Natural killer cell treated with Interleukin-12 subunit alpha and Interleukin-12 subunit beta and Interleukin-15 and Interleukin-18, amount 100 ng/mL, for 72 hours (primary cell): ENCODE data around the gene TPD52L1. TPM values are rescaled to one million over a fixed set of nuclear protein-coding genes. Genes with fewer than 3 reads are reported as not detected.

Experiments used
- ATAC-seq, 2 donors: fragments of 150-1000 bp; cut with Tn5 transposase in 1 of 2; sonication (Bioruptor Pico), chemical (Tn5 transposase) in 1 of 2; 2 replicates each; pipeline ENCODE4 v1.10.0; 2021
- DNase-seq: peaks from one replicate; pipeline ENCODE4 v3.0.0; 2022; ENCODE audit warnings: low spot score
- H3K27ac Mint-ChIP-seq, 2 donors: 1 replicate in 1 of 2; 2 replicates in 1 of 2; pipeline ENCODE4 v1.8.0; 2022; ENCODE audit warnings: mixed read lengths in 2 of 2, mild to moderate bottlenecking in 1 of 2, moderate library complexity in 1 of 2
- H3K27me3 Mint-ChIP-seq, 2 donors: 1 replicate in 1 of 2; 2 replicates in 1 of 2; pipeline ENCODE4 v1.8.0; 2022; ENCODE audit warnings: mixed read lengths in 2 of 2
- H3K36me3 Mint-ChIP-seq: one replicate; pipeline ENCODE4 v1.8.0; 2022; ENCODE audit warnings: mixed read lengths
- H3K4me1 Mint-ChIP-seq, 2 donors: 1 replicate in 1 of 2; 2 replicates in 1 of 2; pipeline ENCODE4 v1.8.0; 2022; ENCODE audit warnings: low read depth in 2 of 2, mixed read lengths in 2 of 2, mild to moderate bottlenecking in 1 of 2
- H3K4me3 Mint-ChIP-seq: one replicate; pipeline ENCODE4 v1.8.0; 2022; ENCODE audit warnings: mixed read lengths
- H3K9me3 Mint-ChIP-seq: 2 replicates; pipeline ENCODE4 v1.8.0; 2022; ENCODE audit warnings: mixed read lengths
- total RNA-seq, 2 donors: library from RNA; stranded (reverse); gene quantifications; one replicate each; pipeline ENCODE4 v1.2.3, GENCODE V29; 2022

Gene TPD52L1
- total RNA-seq, 2 donors from 2014 or later = not detected

DNA sequence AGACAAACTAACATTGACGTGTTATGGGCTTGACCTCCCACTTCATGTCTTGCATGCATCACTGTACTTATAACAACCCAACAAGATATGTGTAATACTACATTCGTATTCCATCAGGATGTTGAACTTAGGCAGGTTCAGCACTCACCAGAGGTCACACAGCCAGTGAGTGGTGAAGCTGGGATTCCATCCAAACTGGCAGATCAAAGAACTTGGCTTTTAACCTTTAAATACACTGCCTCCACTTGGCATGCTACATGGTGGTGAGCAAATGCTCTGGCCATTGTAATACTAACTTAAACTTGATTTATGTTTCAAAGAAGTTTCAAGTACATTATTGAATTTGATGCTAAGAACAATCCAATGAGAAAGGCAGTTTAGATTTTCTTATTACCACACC lies 158.9 kb downstream of the TPD52L1 start:
- Mint-ChIP-seq H3K4me1 (peaks cover 0 to 7% of the 10 kb centered on the region in 2 donors), H3K27me3 (peaks cover 7 to 17% of the 10 kb centered on the region in 2 donors), H3K9me3 (no peaks in the 10 kb centered on the region), H3K27ac (no peak overlapping the region), H3K36me3 (no peaks in the 10 kb centered on the region), H3K4me3 (no peak overlapping the region)
- ATAC-seq (no peak), DNase-seq (no peak)

DNA sequence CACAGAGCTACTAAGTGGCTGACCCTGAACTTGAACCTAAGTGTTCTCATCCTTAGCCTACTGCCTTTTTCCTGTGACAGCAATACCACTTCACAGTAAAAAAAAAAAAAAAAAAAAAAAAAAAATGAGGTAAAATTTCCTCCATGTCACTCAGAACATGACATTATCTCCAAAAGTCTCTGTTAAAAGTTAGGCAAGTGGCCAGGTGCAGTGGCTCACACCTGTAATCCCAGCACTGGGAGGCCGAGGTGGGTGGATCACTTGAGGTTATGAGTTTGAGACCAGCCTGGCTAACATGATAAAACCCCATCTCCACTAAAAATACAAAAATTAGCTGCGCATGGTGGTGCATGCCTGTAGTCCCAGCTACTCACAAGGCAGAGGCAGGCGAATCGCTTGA lies 159.4 kb downstream of the TPD52L1 start:
- Mint-ChIP-seq H3K27ac (no peak overlapping the region), H3K4me1 (peaks cover 0 to 5% of the 10 kb centered on the region in 2 donors), H3K27me3 (peaks cover 7 to 16% of the 10 kb centered on the region in 2 donors), H3K36me3 (no peaks in the 10 kb centered on the region), H3K4me3 (no peak overlapping the region), H3K9me3 (no peaks in the 10 kb centered on the region)
- DNase-seq (no peak), ATAC-seq (no peak)

Other genes with a start within 250 kb of the TPD52L1 start
- 1 to 10 TPM; 1.4 to 3.6 TPM for gene RNF217, start 191.3 kb upstream of the TPD52L1 start, total RNA-seq
- gene HDDC2, start 148.2 kb downstream of the TPD52L1 start, total RNA-seq = 10 to 100 TPM; 36.8 to 44.0 TPM